Measurements from ENCODE around the gene FMN1.

DNA sequence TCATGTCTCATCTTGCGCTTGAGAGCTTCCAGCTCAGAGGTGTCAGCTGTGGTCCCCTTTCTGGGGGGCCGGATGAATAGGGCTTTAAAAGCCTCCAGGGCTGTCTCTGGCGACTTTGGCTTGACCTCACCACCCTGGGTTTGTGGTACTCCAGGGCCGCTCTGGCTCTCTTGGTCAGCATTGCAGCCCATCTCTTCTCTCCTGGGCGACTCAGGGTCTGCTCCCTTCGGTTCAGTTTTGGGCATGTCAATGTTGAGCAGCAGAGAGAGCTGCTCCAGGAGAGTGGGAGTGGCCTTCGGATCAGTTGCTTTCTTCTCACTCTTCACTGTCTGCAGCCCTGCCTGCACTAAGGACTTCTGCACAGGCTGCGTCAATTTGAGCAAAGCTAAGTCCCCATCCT lies 127.9 kb downstream of the FMN1 start:
- no peak for TF ChIP-seq EZH2 (IDR thresholded peaks at IDR 0.05)
- no peak for TF ChIP-seq POLR2AphosphoS5 (IDR thresholded peaks at IDR 0.05; ENCODE audit: borderline replicate concordance, low read depth, low read length)
- no peak for TF ChIP-seq FOXP2 (optimal IDR thresholded peaks at IDR 0.05; ENCODE audit: control extremely low read depth, extremely low read length, insufficient read depth)

Data from SK-N-MC (cell line).